NCI-H1105 treated with DMSO at 0.1 percent for 48 hours (cell line): ENCODE results near the gene ATG3.
"Not testable (repeated sequence)": the region's sequence is repeated elsewhere in the genome, so short reads cannot be mapped to it uniquely, and the experiment has no call there.

Source experiments
- DNase-seq: peaks from one replicate; lab custom pipeline; 2025; lab: John Stamatoyannopoulos, UW

Gene ATG3

GRCh38 chr3:112560721-112561483 is 860 bp downstream of the ATG3 start:
- DNase-seq = peak; percentile 54

- DNase-seq = no peak
These were observed 1.5 kb downstream of the ATG3 start for GRCh38 chr3:112560307-112560706.

GRCh38 chr3:112557976-112558375 is 3.8 kb downstream of the ATG3 start:
- DNase-seq = no peak

- DNase-seq = no peak
These were observed 6.1 kb downstream of the ATG3 start for GRCh38 chr3:112555535-112556170.

- DNase-seq = no peak
These were observed 10.9 kb downstream of the ATG3 start for GRCh38 chr3:112550859-112551258.

- no peak for DNase-seq
These were observed 15.5 kb downstream of the ATG3 start for GRCh38 chr3:112546216-112546759.

- no peak for DNase-seq
These were observed 21.7 kb downstream of the ATG3 start for GRCh38 chr3:112539825-112540650.

- peak; percentile 29 for DNase-seq
These were observed 30.4 kb downstream of the ATG3 start for GRCh38 chr3:112531358-112531781.

- no peak for DNase-seq
These were observed 31.2 kb downstream of the ATG3 start for GRCh38 chr3:112530573-112530972.

- not testable (repeated sequence) for DNase-seq
These were observed 37.6 kb downstream of the ATG3 start for GRCh38 chr3:112524127-112524526.

- peak; percentile 65 for DNase-seq
These were observed 42.2 kb downstream of the ATG3 start for GRCh38 chr3:112519424-112520001.

GRCh38 chr3:112518970-112519369 is 42.8 kb downstream of the ATG3 start:
- DNase-seq = not testable (repeated sequence)

- no peak for DNase-seq
These were observed 47.1 kb downstream of the ATG3 start for GRCh38 chr3:112514527-112515128.

GRCh38 chr3:112512320-112512719 is 49.4 kb downstream of the ATG3 start:
- no peak for DNase-seq

- no peak for DNase-seq
These were observed 52.9 kb downstream of the ATG3 start for GRCh38 chr3:112508860-112509259.

GRCh38 chr3:112508261-112508660 is 53.5 kb downstream of the ATG3 start:
- no peak for DNase-seq

GRCh38 chr3:112505907-112506306 is 55.9 kb downstream of the ATG3 start:
- DNase-seq = no peak

GRCh38 chr3:112504123-112504522 is 57.6 kb downstream of the ATG3 start:
- no peak for DNase-seq

- no peak for DNase-seq
These were observed 58.3 kb downstream of the ATG3 start for GRCh38 chr3:112503304-112503972.

GRCh38 chr3:112500621-112501020 is 61.1 kb downstream of the ATG3 start:
- no peak for DNase-seq
